ENCODE measurements around the gene PARD3B. TPM values are rescaled to one million over a fixed set of nuclear protein-coding genes. Genes with fewer than 3 reads are reported as not detected.

The PARD3B gene
- polyA plus RNA-seq, 1 donor = 37.4 TPM

- DNase-seq = no peak
These were observed 858.1 kb downstream of the PARD3B start for GRCh38 chr2:205403244-205403825.

- no peak for DNase-seq
These were observed 859.9 kb downstream of the PARD3B start for GRCh38 chr2:205405194-205405593.

- DNase-seq = no peak
These were observed 860.5 kb downstream of the PARD3B start for GRCh38 chr2:205405752-205406151.

GRCh38 chr2:205407984-205408383, 862.7 kb downstream of the PARD3B start:
- DNase-seq = no peak

GRCh38 chr2:205408696-205409095, 863.4 kb downstream of the PARD3B start:
- no peak for DNase-seq

- DNase-seq = no peak
These were observed 864.1 kb downstream of the PARD3B start for GRCh38 chr2:205409411-205409810.

- no peak for DNase-seq
These were observed 866.3 kb downstream of the PARD3B start for GRCh38 chr2:205411558-205411957.

GRCh38 chr2:205424326-205424725, 879.1 kb downstream of the PARD3B start:
- no peak for DNase-seq

GRCh38 chr2:205425102-205425501, 879.8 kb downstream of the PARD3B start:
- DNase-seq = no peak

- no peak for DNase-seq
These were observed 881.8 kb downstream of the PARD3B start for GRCh38 chr2:205427112-205427511.

GRCh38 chr2:205428811-205429210, 883.5 kb downstream of the PARD3B start:
- no peak for DNase-seq

- no peak for DNase-seq
These were observed 890.7 kb downstream of the PARD3B start for GRCh38 chr2:205435970-205436369.

GRCh38 chr2:205438241-205438640, 893.0 kb downstream of the PARD3B start:
- DNase-seq = no peak

- no peak for DNase-seq
These were observed 894.3 kb downstream of the PARD3B start for GRCh38 chr2:205439621-205440020.

GRCh38 chr2:205441524-205441923, 896.2 kb downstream of the PARD3B start:
- no peak for DNase-seq

GRCh38 chr2:205448189-205448588, 902.9 kb downstream of the PARD3B start:
- DNase-seq = no peak

- no peak for DNase-seq
These were observed 906.7 kb downstream of the PARD3B start for GRCh38 chr2:205451901-205452512.

GRCh38 chr2:205453202-205453601, 907.9 kb downstream of the PARD3B start:
- no peak for DNase-seq

GRCh38 chr2:205456682-205457081, 911.4 kb downstream of the PARD3B start:
- DNase-seq = no peak

GRCh38 chr2:205460217-205460616, 914.9 kb downstream of the PARD3B start:
- no peak for DNase-seq

- no peak for DNase-seq
These were observed 915.9 kb downstream of the PARD3B start for GRCh38 chr2:205461169-205461568.

- no peak for DNase-seq
These were observed 916.7 kb downstream of the PARD3B start for GRCh38 chr2:205461678-205462665.

Measured in left kidney (tissue), 2 donors.